Fibroblast of lung (primary cell): ENCODE results near the gene ECSIT.

ENCODE experiments used
- CTCF ChIP-seq, 2 donors: IDR thresholded peaks in 1 of 2; conservative IDR thresholded peaks in 1 of 2; 1 replicate in 1 of 2; 2 replicates in 1 of 2; pipeline ENCODE4 v1.5.1; 2011 to 2012; ENCODE audit warnings: low read length in 2 of 2, control low read depth in 1 of 2, inconsistent platforms in 1 of 2, low read depth in 1 of 2, mild to moderate bottlenecking in 1 of 2
- EZH2 ChIP-seq: IDR thresholded peaks from 2 replicates; pipeline ENCODE4 v1.5.1; 2012; ENCODE audit warnings: low read length, control low read depth, mild to moderate bottlenecking; ENCODE audit errors: missing control alignments

- no peak for TF ChIP-seq CTCF (conservative IDR thresholded peaks at IDR 0.05 in 1 of 2, IDR thresholded peaks at IDR 0.05 in 1 of 2; ENCODE audit: low read depth in 1 of 2, low read length in 2 of 2)
- TF ChIP-seq EZH2 = no peak
Measured at GRCh38 chr19:11480715-11481533, 48.0 kb downstream of the ECSIT start, which contains the start of gene ELAVL3.
